Right lobe of liver (tissue), 4 donors: Measurements from ENCODE around the gene DPP10.

Experiments used
- CTCF ChIP-seq, 4 donors: fragments of 200-600 bp in 3 of 4; fragments of 450-650 bp in 1 of 4; IDR thresholded peaks; one replicate each; pipeline versions ENCODE4 v1.5.1 to v1.8.0; 2016 to 2022; ENCODE audit warnings: antibody characterized with exemption in 4 of 4, mild to moderate bottlenecking in 2 of 4
- POLR2A ChIP-seq: fragments of 450-650 bp; IDR thresholded peaks from one replicate; pipeline ENCODE4 v1.6.1; 2017; ENCODE audit warnings: antibody characterized with exemption, mild to moderate bottlenecking
- donor health status: DM: no; HTN: no; CAD: no.
- donor health status: DM: no; HTN: no; CAD: no.
- donor health status: DM: no; HTN: yes; CAD: no.

GRCh38 chr2:114688241-114688640 lies 245.8 kb downstream of the DPP10 start:
- TF ChIP-seq CTCF (IDR thresholded peaks at IDR 0.05), result no peak
- TF ChIP-seq POLR2A, result no peak
